IPS-18a (cell line): ENCODE data around the gene SMG6.
"Not testable (repeated sequence)": the region's sequence is repeated elsewhere in the genome, so short reads cannot be mapped to it uniquely, and the experiment has no call there.

Experiments used
- H3K27ac ChIP-seq: one replicate; pipeline ENCODE4 v1.5.1; 2013; ENCODE audit warnings: low read length
- H3K27me3 ChIP-seq: one replicate; pipeline ENCODE4 v1.6.1; 2013; ENCODE audit warnings: mild to moderate bottlenecking, low read length; ENCODE audit not compliant: control insufficient read depth, insufficient read depth
- H3K36me3 ChIP-seq: one replicate; pipeline ENCODE4 v1.6.1; 2013; ENCODE audit warnings: low read depth, low read length; ENCODE audit not compliant: control insufficient read depth
- H3K4me1 ChIP-seq: one replicate; pipeline ENCODE4 v1.6.1; 2013; ENCODE audit warnings: low read depth, low read length; ENCODE audit not compliant: control insufficient read depth
- H3K4me3 ChIP-seq: one replicate; pipeline ENCODE4 v1.5.1; 2013; ENCODE audit warnings: low read length
- H3K9ac ChIP-seq: one replicate; pipeline ENCODE4 v1.6.1; 2013; ENCODE audit warnings: mild to moderate bottlenecking, low read length, moderate library complexity
- H3K9me3 ChIP-seq: one replicate; pipeline ENCODE4 v1.6.1; 2013; ENCODE audit warnings: low read depth, low read length; ENCODE audit not compliant: control insufficient read depth

The SMG6 gene

GRCh38 chr17:2335726-2336214 lies 32.2 kb upstream of the SMG6 start:
- Histone ChIP-seq H3K27me3 (no peaks in the 10 kb centered on the region), H3K4me3 (peak overlapping the region; percentile 93), H3K27ac (peak overlapping the region; percentile 54), H3K9ac (peak overlapping the region; percentile 93), H3K9me3 (no peaks in the 10 kb centered on the region), H3K36me3 (peaks cover 43% of the 10 kb centered on the region), H3K4me1 (peaks cover 18% of the 10 kb centered on the region)

GRCh38 chr17:2331303-2331702 lies 27.7 kb upstream of the SMG6 start:
- no peak overlapping the region for H3K9ac ChIP-seq
- H3K27me3 ChIP-seq = no peaks in the 10 kb centered on the region
- H3K36me3 ChIP-seq = peaks cover 81% of the 10 kb centered on the region
- no peak overlapping the region for H3K4me3 ChIP-seq
- no peaks in the 10 kb centered on the region for H3K9me3 ChIP-seq
- H3K4me1 ChIP-seq = peaks cover 14% of the 10 kb centered on the region
- H3K27ac ChIP-seq = no peak overlapping the region

GRCh38 chr17:2323629-2324314 lies 20.2 kb upstream of the SMG6 start:
- H3K36me3 ChIP-seq = peaks cover 51% of the 10 kb centered on the region

GRCh38 chr17:2321399-2321798 lies 17.8 kb upstream of the SMG6 start:
- Histone ChIP-seq H3K27ac (no peak overlapping the region), H3K4me1 (no peaks in the 10 kb centered on the region), H3K36me3 (peaks cover 33% of the 10 kb centered on the region), H3K27me3 (no peaks in the 10 kb centered on the region), H3K9ac (no peak overlapping the region), H3K9me3 (no peaks in the 10 kb centered on the region), H3K4me3 (no peak overlapping the region)

More at GRCh38 chr17:2323629-2324314, 20.2 kb upstream of the SMG6 start:
- Histone ChIP-seq H3K27me3 (no peaks in the 10 kb centered on the region), H3K27ac (no peak overlapping the region), H3K9ac (no peak overlapping the region), H3K4me1 (no peaks in the 10 kb centered on the region), H3K4me3 (no peak overlapping the region), H3K9me3 (no peaks in the 10 kb centered on the region)

- H3K27ac ChIP-seq = no peak overlapping the region
- no peaks in the 10 kb centered on the region for H3K27me3 ChIP-seq
- no peaks in the 10 kb centered on the region for H3K9me3 ChIP-seq
- no peak overlapping the region for H3K9ac ChIP-seq
- no peak overlapping the region for H3K4me3 ChIP-seq
- no peaks in the 10 kb centered on the region for H3K4me1 ChIP-seq
- H3K36me3 ChIP-seq = peaks cover 14% of the 10 kb centered on the region
Observed at GRCh38 chr17:2319051-2319450, 15.5 kb upstream of the SMG6 start.

- H3K4me3 ChIP-seq = no peak overlapping the region
- peaks cover 1% of the 10 kb centered on the region for H3K36me3 ChIP-seq
- no peaks in the 10 kb centered on the region for H3K4me1 ChIP-seq
- H3K27ac ChIP-seq = no peak overlapping the region
- no peaks in the 10 kb centered on the region for H3K9me3 ChIP-seq
- H3K9ac ChIP-seq = no peak overlapping the region
- H3K27me3 ChIP-seq = no peaks in the 10 kb centered on the region
Observed at GRCh38 chr17:2317796-2318195, 14.2 kb upstream of the SMG6 start.

- not testable (repeated sequence) for H3K9me3 ChIP-seq, H3K4me3 ChIP-seq
Observed at GRCh38 chr17:2316916-2317205, 13.3 kb upstream of the SMG6 start.

GRCh38 chr17:2312736-2313135 lies 9.2 kb upstream of the SMG6 start:
- H3K9me3 ChIP-seq = no peaks in the 10 kb centered on the region
- no peaks in the 10 kb centered on the region for H3K36me3 ChIP-seq
- H3K4me3 ChIP-seq = no peak overlapping the region
- no peaks in the 10 kb centered on the region for H3K27me3 ChIP-seq
- H3K4me1 ChIP-seq = no peaks in the 10 kb centered on the region
- no peak overlapping the region for H3K9ac ChIP-seq
- H3K27ac ChIP-seq = no peak overlapping the region

More at GRCh38 chr17:2316916-2317205, 13.3 kb upstream of the SMG6 start:
- H3K4me1 ChIP-seq, H3K9ac ChIP-seq, H3K27ac ChIP-seq, H3K36me3 ChIP-seq, H3K27me3 ChIP-seq: not testable (repeated sequence)

- Histone ChIP-seq H3K9ac (no peak overlapping the region), H3K4me3 (no peak overlapping the region), H3K27me3 (no peaks in the 10 kb centered on the region), H3K36me3 (no peaks in the 10 kb centered on the region), H3K27ac (no peak overlapping the region), H3K9me3 (no peaks in the 10 kb centered on the region), H3K4me1 (no peaks in the 10 kb centered on the region)
Observed at GRCh38 chr17:2309338-2310154, 6.0 kb upstream of the SMG6 start.

- Histone ChIP-seq H3K27ac (no peak overlapping the region), H3K36me3 (peaks cover 3% of the 10 kb centered on the region), H3K4me1 (no peaks in the 10 kb centered on the region), H3K9ac (no peak overlapping the region), H3K4me3 (no peak overlapping the region), H3K9me3 (no peaks in the 10 kb centered on the region), H3K27me3 (no peaks in the 10 kb centered on the region)
Observed at GRCh38 chr17:2304931-2305330, 1.3 kb upstream of the SMG6 start.

- Histone ChIP-seq H3K27me3 (no peaks in the 10 kb centered on the region), H3K9me3 (no peaks in the 10 kb centered on the region), H3K36me3 (peaks cover 17% of the 10 kb centered on the region)
Observed at GRCh38 chr17:2302778-2303203, 794 bp downstream of the SMG6 start.

GRCh38 chr17:2299756-2300155 lies 3.8 kb downstream of the SMG6 start:
- no peaks in the 10 kb centered on the region for H3K9me3 ChIP-seq
- no peaks in the 10 kb centered on the region for H3K27me3 ChIP-seq
- H3K9ac ChIP-seq = no peak overlapping the region
- H3K36me3 ChIP-seq = peaks cover 43% of the 10 kb centered on the region
- H3K27ac ChIP-seq = no peak overlapping the region
- H3K4me1 ChIP-seq = no peaks in the 10 kb centered on the region
- H3K4me3 ChIP-seq = no peak overlapping the region

More at GRCh38 chr17:2302778-2303203, 794 bp downstream of the SMG6 start:
- Histone ChIP-seq H3K9ac (peak overlapping the region; percentile 89), H3K4me1 (no peaks in the 10 kb centered on the region), H3K4me3 (peak overlapping the region; percentile 93), H3K27ac (peak overlapping the region; percentile 48)
